ENCODE measurements around the gene CEP72.
"Not testable (repeated sequence)": the region's sequence is repeated elsewhere in the genome, so short reads cannot be mapped to it uniquely, and the experiment has no call there.

The CEP72 gene

GRCh38 chr5:617896-618295, 5.8 kb downstream of the CEP72 start:
- no peak for DNase-seq (ENCODE audit: low spot score)

GRCh38 chr5:618450-618849, 6.3 kb downstream of the CEP72 start:
- no peak for DNase-seq (ENCODE audit: low spot score)

GRCh38 chr5:619444-619843, 7.3 kb downstream of the CEP72 start:
- DNase-seq (ENCODE audit: low spot score): no peak

GRCh38 chr5:620152-620551, 8.0 kb downstream of the CEP72 start:
- no peak for DNase-seq (ENCODE audit: low spot score)

GRCh38 chr5:620586-621180, 8.5 kb downstream of the CEP72 start:
- DNase-seq (ENCODE audit: low spot score): no peak

- DNase-seq (ENCODE audit: low spot score): no peak
Measured at GRCh38 chr5:621341-621761, 9.2 kb downstream of the CEP72 start.

- DNase-seq (ENCODE audit: low spot score): no peak
Measured at GRCh38 chr5:622359-622758, 10.2 kb downstream of the CEP72 start.

- DNase-seq (ENCODE audit: low spot score): no peak
Measured at GRCh38 chr5:622946-623522, 10.9 kb downstream of the CEP72 start.

- no peak for DNase-seq (ENCODE audit: low spot score)
Measured at GRCh38 chr5:623531-623930, 11.4 kb downstream of the CEP72 start.

GRCh38 chr5:624118-624950, 12.2 kb downstream of the CEP72 start:
- DNase-seq (ENCODE audit: low spot score): no peak

- DNase-seq (ENCODE audit: low spot score): no peak
Measured at GRCh38 chr5:624951-625230, 12.8 kb downstream of the CEP72 start.

GRCh38 chr5:625516-625915, 13.4 kb downstream of the CEP72 start:
- DNase-seq (ENCODE audit: low spot score): no peak

GRCh38 chr5:626850-627249, 14.7 kb downstream of the CEP72 start:
- DNase-seq (ENCODE audit: low spot score): no peak

GRCh38 chr5:627840-628239, 15.7 kb downstream of the CEP72 start:
- DNase-seq (ENCODE audit: low spot score): no peak

GRCh38 chr5:628351-629205, 16.4 kb downstream of the CEP72 start:
- not testable (repeated sequence) for DNase-seq (ENCODE audit: low spot score)

GRCh38 chr5:633501-633955, 21.4 kb downstream of the CEP72 start:
- no peak for DNase-seq (ENCODE audit: low spot score)

GRCh38 chr5:634191-634590, 22.1 kb downstream of the CEP72 start:
- no peak for DNase-seq (ENCODE audit: low spot score)

GRCh38 chr5:635306-636055, 23.3 kb downstream of the CEP72 start:
- no peak for DNase-seq (ENCODE audit: low spot score)

- DNase-seq (ENCODE audit: low spot score): no peak
Measured at GRCh38 chr5:636951-637350, 24.8 kb downstream of the CEP72 start.

- DNase-seq (ENCODE audit: low spot score): no peak
Measured at GRCh38 chr5:637581-638450, 25.7 kb downstream of the CEP72 start.
